ENCODE measurements around the gene S100A13.
"Not testable (repeated sequence)": the region's sequence is repeated elsewhere in the genome, so short reads cannot be mapped to it uniquely, and the experiment has no call there.

The S100A13 gene

DNA sequence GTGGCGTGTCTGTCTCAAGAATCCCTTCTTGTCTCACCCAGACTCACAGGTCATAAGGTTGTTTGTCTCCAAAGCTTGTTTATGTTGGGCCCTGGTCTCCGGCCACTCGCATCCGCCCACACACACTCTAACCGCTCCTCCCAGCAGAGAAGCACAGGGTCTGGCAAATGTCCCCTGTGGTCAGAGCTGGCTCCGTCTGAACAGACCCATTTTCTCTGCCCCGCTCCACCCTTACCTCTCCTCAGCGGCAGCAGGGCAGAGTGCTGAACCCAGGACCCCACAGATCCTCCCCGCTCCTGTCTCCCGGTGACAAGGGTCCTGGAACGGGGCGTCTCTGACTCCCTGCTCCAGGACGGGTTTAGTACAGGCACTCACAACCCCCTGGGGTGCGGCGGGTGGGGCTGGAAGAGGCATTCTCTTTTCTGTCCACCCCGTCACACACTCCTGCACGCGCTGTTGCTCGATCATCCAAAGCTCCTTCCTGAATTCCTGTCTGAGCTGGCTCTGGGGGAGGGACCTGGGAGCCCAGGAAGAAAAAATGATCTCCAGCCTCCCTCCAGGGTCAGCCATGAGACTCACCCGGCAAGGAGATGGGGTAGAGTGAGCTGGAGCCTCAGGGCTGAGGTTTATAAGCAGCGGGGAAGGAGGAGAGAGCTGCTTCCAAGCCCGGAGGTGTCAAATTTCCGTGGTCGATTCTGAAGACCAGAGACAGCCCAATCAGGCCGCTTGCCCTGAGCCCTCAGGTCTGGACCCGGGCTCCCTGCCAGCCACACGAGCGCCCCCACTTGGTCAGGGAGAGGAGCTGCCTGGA lies at the start of gene S100A13:
TSS of gene S100A13 (minus strand) at position 602 of the 811 bp plus-strand sequence. CDS start 1,033 bp downstream, outside the sequence.
- peak; percentile 87 for DNase-seq

DNA sequence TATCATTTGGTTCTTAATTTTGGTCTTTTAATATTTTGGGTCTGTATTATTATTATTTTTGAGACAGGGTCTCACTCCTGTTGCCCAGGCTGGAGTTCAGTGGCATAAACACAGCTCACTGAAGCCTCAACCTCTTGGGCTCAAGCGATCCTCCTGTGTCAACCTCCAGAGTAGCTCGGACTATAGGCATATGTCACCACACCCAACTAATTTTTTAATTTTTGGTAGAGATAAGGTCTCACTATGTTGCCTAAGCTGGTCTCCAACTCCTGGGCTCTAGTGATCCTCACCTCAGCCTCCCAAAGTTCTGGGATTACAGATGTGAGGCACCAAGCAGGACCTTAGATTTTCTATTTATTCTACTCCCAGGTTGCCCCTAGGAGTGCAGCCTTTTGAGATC lies 46.2 kb upstream of the S100A13 start:
- no peak for DNase-seq

DNA sequence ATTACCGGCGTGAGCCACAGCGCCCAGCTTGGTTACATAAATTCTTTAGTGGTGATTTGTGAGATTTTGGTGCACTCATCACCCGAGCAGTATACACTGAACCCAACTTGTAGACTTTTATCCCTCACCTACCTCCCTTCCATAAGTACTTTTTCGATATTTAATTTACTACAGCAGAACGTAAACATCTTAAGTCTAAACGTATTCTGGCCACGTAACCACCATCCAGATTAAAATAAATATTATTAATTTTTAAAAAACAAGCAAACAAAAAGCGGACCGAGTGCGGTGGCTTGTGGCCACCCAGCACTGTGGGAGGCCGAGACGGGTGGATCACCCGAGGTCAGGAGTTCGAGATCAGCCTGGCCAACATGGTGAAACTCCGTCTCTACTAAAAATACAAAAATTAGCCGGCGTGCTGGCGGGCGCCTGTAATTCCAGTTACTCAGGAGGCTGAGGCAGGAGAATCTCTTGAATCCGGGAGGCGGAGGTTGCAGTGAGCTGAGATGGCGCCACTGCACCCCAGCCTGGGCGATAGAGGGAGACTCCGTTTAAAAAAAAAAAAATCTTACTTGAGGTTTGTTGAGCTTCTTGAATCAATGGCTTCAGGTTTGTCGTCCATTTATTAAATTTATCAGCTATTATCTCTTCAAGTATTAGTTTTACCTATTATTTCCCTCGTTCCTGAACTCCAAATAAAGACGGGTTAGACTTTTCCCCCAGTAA lies 44.5 kb upstream of the S100A13 start:
- DNase-seq: not testable (repeated sequence)

DNA sequence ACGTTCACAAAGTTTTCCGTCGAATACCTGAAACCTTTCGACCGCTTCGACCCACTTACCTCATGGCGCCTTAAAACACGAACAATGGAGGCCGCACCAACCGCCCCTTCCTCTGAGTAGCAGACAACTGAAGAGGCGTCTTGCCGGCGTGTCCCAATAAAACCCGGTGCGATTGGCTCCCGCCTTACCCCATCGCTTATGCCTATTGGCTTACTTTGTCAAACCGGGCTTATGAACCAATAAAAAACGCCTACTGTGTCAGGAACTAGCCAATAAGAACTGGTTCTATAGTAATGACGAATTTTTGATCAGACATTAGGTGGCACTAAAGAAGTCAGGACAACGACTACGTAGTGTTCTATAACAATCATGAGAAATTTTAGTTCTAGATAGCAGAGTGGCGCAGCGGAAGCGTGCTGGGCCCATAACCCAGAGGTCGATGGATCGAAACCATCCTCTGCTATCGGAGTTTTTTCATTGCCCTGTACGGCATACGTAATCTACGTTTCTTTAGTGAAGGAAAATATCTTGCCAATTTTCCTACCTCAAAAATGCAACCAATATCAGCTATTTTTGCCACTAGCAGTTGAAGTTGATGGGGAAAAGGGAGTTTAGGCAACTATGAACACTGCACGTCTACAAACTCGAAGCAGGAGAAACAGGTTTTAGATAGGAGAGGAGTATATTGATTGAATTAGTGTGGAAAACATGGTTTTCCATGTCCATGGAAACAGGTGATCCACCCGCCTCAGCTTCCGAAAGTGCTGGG lies 43.7 kb upstream of the S100A13 start, which contains the start of gene ILF2:
TSS of gene ILF2 (minus strand) at position 135 of the 769 bp plus-strand sequence. CDS start at position 64, 71 bp downstream.
- DNase-seq: peak; percentile 100

DNA sequence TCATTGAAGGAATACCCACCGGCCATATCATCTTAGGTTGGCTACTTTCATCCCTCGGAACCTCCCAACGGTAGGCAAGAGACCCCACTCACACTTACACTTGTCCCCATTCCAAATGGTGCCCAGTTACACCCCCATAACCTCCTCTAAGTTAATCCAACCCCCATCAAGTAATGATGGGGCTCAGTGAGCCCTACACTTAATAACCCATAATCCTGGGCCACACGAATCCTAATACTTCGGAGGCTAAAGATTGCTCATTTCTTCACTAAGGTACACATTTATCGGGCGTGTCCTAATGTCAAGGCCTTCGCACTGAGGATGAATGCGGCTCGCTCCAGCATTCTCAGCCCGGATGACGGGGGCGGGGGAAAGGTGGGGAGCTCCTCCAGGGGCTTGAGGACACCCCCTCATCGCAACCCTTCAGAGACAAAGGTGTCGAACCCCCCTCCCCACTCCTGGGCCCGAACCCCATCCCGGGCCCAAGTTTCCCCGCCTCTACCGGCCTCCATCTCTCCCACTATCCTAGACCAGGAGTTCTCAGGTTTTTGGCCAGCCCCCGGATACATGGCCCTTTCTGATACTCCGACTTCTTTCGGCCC lies 43.1 kb upstream of the S100A13 start:
- DNase-seq: no peak

DNA sequence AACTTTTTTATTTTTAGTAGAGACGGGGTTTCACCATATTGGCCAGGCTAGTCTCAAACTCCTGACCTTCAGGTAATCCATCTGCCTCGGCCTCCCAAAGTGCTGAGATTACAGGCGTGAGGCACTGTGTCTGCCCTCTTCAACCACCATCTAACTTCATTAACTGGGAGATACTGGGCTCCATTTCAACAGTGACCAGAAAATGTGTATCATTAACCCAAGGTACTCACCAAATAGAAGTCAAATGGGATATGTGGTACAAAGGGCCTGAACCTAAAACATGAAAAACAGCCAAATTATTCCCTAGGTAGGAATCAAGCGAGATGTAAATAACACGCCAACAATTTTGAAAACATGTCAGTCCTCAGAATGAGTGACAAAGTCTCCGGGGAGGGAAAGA lies 42.3 kb upstream of the S100A13 start:
- no peak for DNase-seq

DNA sequence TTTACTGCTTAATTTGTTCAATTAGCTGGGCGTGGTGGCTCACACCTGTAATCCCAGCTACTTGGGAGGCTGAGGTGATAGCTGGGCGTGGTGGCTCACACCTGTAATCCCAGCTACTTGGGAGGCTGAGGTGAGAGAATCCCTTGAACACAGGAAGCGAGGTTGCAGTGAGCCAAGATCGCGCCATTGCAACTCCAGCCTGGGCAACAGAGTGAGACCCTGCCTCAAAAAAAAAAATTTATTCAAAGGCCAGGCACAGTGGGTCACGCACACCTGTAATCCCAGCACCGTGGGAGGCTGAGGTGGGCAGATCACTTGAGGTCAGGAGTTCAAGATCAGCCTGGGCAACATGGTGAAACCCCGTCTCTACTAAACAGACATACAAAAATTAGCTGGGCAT lies 41.4 kb upstream of the S100A13 start:
- DNase-seq: not testable (repeated sequence)

DNA sequence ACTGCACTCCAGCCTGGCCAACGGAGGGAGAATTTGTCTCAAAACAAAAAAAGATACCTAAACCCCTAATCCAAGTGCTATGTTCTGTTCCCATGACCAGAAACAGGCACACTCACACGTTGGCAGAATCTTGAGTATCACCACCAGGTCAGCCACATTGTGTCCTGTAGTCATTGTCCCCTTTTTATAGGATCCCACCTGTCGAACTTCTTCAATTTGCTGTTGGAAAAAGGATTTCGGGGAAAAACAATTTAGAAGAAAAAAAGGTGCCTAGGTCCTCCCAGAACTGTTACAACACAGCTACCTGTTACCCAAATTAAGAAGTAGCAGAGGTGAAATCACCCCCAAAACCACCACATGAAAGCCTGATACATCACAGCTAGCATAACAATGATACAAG lies 40.1 kb upstream of the S100A13 start:
- no peak for DNase-seq

DNA sequence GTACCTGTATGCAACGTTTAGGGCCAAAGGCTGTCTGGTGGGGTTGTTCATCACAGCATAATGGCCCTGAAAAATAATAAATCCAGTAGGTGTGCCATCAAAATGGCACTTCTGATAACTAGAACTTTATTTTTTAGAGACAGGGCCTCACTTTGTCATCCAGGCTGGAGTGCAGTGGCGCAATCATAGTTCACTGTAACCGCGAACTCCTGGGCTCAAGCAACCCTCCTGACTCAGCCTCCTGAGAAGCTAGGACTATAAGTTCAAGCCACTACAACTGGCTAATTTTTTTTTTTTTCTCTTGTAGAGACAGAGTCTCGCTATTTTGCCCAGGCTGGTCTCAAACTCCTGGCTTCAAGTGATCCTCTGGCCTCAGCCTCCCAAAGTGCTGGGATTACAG lies 35.9 kb upstream of the S100A13 start:
- DNase-seq: no peak

DNA sequence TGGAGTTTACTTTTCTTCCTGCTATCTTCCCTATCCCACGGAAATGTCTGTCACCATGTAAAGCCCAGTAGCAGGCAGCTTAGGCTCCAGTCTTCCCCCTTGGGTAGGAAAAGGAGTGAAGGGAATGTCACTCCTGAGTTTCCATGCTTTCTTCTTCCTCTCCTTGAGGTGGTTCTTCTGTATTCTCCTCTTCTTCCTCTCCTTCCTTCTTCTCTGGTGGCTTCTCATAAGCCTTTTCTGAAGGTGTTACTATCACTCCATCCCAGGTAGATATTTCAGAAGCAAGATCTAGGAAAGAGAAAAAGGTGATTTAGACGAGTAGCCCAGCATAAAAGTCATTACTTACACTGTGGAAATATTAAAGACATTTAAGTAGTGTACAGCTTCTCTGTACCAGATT lies 35.0 kb upstream of the S100A13 start:
- DNase-seq: no peak

DNA sequence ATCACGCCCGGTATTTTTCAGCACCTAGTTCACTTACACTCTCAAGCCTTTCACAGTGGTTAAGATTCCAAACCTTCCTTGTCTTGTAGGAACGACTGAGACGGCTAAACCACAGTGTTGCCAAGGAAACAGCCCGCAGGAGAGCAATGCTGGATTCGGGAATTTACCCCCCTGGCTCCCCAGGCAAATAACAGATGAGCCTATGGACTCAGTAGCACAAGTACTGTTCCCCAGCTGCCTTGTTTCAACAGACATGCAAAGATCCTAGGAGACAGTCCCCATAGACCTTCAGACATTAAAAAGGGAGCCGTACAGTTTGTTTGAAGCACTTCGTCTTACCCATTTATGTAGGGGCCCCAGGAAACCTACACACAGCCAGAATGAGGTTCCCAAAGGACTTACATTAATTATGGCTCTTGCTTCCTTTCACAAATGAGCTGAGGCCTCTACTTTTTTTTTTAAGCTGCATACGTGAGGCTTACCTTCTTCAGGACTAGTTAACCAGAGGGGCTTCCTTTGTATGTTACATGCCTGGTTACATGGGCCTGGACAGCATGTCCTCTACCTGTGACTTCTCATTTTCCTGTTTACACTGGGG lies 33.9 kb upstream of the S100A13 start:
- DNase-seq: no peak

DNA sequence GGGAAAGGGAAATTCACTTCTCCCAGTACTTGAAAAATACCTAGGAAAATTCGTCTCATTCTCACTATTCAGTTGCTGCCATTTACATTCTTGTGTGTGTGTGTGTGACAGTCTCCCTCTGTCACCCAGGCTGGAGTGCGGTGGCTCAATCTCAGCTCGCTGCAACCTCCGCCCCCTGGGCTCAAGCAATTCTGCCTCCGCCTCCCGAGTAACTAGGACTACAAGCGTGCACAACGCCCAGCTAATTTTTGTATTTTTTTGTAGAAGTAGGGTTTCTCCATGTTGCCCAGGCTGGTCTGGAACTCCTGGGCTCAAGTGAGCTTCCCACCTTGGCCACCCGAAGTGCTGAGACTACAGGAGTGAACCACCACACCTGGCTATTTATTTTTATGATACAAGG lies 32.4 kb upstream of the S100A13 start:
- DNase-seq: no peak

DNA sequence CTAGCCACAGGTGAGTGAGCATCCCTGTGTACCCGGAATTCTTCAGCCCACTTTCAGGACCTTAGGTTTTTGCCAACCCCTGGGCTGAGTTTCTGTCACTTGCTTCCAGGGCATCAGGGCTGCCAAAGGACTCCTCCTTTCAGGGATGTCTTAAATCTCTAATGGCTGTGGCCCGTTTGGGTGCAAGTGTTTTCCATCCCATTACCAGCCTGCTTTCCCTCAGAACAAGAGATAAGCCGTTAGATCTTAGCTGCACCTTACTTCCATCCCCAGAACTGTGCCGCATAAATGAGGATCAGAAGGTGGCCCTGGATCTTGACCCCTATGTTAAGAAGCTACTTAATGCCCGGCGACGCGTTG lies 31.9 kb upstream of the S100A13 start:
- no peak for DNase-seq

DNA sequence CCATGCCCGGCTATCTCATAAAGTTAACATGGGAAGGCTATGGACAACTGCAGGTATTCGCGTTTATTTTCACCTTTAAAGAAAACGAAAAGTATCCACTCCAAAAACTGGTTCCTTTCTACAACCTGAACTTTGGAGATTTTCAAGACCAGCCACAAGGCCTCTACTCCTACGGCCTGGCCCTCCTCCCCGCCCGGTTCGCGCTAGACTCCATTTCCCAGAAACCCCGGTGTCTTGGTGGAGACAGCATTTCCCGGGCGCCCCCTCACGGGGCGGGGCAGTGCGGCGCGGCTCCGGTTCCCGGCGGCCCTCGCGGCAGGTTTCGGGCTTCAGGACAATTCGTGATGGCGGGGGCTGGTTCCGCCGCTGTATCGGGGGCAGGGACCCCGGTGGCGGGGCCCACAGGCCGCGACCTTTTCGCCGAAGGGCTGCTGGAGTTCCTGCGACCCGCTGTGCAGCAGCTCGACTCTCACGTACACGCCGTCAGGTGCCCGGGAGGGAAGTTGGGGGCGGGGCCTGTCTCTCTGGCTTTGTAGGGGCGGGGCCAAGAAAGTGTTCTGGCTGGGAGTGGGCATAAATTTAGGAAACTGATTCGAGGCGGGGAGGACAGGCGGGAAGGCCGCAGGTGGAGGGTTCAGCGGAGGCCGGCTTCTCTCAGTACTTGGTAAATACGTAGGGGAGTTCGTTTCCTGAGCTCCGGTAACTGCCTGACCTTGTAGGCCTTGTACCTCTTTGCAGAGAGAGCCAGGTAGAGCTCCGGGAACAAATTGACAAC lies 31.3 kb upstream of the S100A13 start, which contains the start of gene SNAPIN:
TSS of gene SNAPIN (plus strand) at position 304 of the 775 bp plus-strand sequence. CDS start at position 345, 41 bp downstream.
- peak; percentile 88 for DNase-seq

DNA sequence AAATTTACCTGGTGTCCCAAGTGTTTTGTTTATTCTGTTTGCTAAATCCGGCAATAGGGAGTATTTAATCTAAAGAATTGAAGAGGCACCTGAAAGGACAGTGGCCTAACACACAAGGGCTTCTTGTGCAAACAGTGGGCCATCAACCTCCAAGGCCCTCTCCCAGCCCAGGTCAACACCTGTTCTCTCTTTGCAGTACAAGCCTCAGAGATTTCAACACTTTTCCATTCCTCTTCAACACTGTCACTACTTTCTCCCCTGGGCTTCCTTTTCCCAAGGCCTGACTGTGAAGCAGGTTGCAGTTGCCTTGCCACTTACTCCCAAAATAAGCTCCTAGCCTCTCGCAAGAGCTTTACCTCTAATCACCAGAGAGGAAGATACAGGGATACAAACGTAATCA lies 28.0 kb upstream of the S100A13 start:
- DNase-seq: peak; percentile 67

DNA sequence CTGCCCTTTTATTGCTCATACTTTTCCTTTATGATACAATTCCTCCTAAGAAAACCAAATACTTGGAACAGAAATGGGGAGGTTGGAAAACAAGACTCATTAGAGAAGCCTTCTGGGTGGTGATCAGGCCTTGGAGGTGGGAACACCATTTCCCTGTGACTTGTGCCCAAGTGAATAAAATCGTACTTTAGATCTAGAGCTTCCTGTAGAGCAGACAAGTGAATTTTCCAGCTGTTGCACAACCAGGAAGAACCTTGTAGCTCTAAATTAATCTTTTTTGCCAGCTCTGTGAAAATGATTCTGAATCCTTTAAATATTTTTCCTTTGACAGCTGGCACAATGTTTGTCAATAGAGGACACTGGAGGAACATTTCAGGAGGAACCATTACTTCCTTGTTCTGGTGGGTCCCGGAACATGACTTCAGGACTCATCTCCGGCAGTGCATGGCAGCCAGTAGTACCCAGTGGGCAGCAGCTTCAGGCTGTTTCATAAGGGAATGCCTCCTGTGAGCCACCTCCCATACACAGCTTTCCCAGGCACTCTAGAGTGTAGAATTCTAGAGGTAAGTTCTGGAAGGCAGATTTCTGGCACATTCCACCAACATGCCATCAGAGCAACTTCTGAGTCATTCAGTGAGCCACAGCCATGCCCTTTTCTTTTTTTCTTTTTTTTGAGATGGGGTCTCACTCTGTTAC lies 25.6 kb upstream of the S100A13 start:
- DNase-seq: no peak

DNA sequence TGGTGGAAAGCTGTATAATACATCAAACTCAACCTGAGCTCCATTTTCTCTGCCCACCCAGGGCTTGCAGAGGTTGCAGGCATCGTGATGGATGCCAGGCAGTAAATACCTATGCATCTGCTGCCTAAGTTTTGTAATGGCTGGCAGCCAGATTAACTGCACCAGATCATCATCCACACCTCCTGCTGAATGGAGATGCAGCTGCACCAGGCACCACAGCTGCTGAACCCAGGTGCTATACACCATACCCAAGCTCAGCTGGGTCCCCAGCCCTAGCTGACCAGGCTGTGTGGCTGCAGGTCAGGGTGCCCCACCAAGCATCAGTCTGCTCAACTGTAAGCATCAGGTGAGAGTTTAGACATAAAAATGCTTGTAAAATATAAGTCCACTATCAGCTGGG lies 24.5 kb upstream of the S100A13 start:
- DNase-seq: no peak

DNA sequence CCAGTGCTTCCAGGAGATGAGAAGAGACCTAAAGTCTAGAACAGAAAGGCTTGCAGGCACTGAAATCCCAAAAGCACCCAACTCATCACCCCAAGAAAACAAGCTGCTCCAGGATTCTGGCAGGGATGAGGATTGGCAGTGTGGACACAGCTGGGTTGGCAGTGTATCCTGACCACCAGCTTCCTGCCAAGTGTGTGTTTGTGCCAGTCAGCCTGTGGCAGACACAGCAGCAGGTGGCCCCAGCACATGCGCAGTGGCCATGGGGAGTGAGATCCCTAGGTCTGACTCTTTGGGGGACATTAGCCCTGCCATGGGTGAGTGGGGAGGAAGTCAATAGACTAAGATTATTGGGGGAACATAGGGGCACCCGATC lies 22.5 kb upstream of the S100A13 start:
- DNase-seq: peak; percentile 74

DNA sequence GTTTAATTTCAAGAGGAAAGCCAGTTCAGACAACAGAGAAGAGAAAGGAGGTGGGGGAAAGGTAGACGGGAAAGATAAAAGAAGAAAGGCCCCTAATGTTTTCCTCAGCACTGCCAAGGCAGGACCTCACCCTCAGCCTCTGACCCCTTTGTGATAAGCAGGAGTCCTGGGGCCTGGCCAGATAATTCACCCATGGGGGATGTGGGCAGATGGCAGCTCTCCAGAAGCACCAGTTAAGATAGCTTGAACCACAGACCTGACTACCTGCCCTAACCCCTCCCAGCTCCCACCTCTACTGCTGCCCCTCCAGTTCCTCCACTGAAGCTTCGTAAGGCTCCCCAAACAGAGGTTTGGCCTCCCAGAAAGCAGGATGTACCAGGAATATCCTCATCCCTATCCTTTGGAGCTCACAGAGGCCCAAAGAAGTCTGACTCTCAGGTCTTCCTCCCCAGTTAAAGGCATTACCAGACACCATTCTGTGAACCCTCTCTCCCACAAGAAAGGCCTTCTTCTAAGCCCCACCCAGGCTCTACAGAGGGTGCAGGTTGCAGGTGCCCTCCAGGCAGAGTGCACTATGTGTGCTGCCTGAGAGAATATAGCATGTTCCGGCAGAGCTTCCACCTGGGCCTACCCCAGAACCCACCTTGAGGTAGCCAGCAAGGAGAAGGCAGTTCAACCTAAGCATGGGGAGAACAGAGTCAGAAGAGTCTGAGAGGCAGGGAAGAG lies 22.0 kb upstream of the S100A13 start:
- DNase-seq: no peak

DNA sequence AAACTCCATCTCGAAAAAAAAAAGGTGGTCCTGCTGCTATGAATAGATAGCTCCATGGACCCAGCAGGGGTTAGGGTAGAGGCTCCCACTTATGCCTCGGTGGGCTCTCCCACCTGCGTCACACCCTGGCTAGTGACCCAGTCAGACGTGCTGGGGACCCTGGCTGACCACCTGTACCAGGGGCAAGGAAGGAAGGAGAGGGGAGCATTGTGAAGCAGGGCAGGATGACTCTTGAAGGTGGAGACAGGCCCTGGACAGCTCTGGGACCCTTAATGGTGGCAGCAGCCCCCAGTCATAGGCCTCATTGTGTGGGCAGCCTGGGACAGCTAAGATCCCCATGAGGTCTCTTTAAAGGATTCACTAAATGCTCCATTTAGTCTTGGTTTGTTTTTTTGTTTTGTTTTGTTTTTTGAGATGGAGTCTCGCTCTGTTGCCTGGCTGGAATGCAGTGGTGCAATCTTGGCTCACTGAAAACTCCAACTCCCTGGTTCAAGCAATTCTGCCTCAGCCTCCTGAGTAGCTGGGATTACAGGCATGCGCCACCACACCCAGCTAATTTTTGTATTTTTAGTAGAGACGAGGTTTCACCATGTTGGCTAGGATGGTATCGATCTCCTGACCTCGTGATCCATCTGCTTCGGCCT lies 20.8 kb upstream of the S100A13 start:
- DNase-seq: no peak

All from DMS153 (cell line).